Measurements from ENCODE around the gene FAM9C.
"Not testable (repeated sequence)": the region's sequence is repeated elsewhere in the genome, so short reads cannot be mapped to it uniquely, and the experiment has no call there.

Gene FAM9C

DNA sequence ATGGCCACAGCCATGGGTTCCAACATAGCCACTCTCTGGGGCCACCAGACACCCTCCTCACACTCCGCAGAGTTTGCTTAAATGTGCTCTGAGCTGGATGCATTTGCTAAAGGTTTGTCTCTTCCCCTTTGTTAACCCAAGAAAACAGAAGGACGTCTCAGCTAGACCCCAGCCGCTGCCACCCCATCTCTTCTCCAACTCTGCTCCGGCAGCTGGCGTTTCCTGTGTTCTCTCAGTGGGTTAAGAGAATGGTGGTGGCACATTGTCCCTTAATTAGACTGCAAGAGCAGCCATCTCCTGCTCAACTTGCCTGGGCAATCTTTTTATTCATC lies 43.7 kb upstream of the FAM9C start:
- peak in 2 of 3 donors; percentile 66 to 70 for DNase-seq
- CTCF ChIA-PET, result interaction anchor here (1.0 kb wide), 1 partner anchor 12 kb away, joined by 3 read pairs; no protein-coding TSS in a partner anchor

GRCh38 chrX:13087322-13088155 lies 43.1 kb upstream of the FAM9C start:
- no peaks in the 10 kb centered on the region for H3K36me3 ChIP-seq (ENCODE audit: control insufficient read depth in 4 of 4, insufficient read depth in 4 of 4, low read length in 3 of 4)
- peak; percentile 86 to 97 (median 96) for DNase-seq
- peaks cover 0 to under 1% (median 0%) of the 10 kb centered on the region in 5 experiments for H3K9me3 ChIP-seq (ENCODE audit: control extremely low read depth in 1 of 5, control insufficient read depth in 4 of 5, insufficient read depth in 2 of 5, low read depth in 1 of 5, low read length in 4 of 5)
- peak overlapping the region in 2 of 7 experiments; percentile 15 to 37 for H3K4me3 ChIP-seq (ENCODE audit: control insufficient read depth in 1 of 7, extremely low read depth in 1 of 7, insufficient read depth in 4 of 7, low read depth in 2 of 7, low read length in 6 of 7)
- POLR2A ChIA-PET, result interaction anchor here (0.6 to 1.2 kb wide), 8 partner anchors 18 to 141 kb away, joined by 3 to 5 read pairs (median 4); partner anchors contain the start of gene TMSB4X
- peaks cover 0 to 3% (median 0%) of the 10 kb centered on the region in 5 experiments for H3K27me3 ChIP-seq (replicated peaks in 2 of 5; ENCODE audit: control insufficient read depth in 4 of 5, insufficient read depth in 5 of 5, low read length in 4 of 5)
- CTCF ChIA-PET, result interaction anchor here (1.0 to 3.2 kb wide), 5 partner anchors 12 to 141 kb away, joined by 3 to 8 read pairs (median 6); no protein-coding TSS in a partner anchor
- peak overlapping the region; percentile 83 to 88 for H3K27ac ChIP-seq (ENCODE audit: insufficient read depth in 1 of 2, low read depth in 1 of 2, low read length in 2 of 2, poor library complexity in 1 of 2, severe bottlenecking in 2 of 2)
- 74% methylated on average over 5 of the region's 10 CpGs for WGBS (ENCODE audit: insufficient coverage)
- H3K4me1 ChIP-seq (ENCODE audit: control extremely low read depth in 1 of 4, control insufficient read depth in 4 of 4, insufficient read depth in 4 of 4, low read length in 3 of 4), result peaks cover 26 to 77% (median 57%) of the 10 kb centered on the region in 4 experiments

More for the DNA sequence above, 43.7 kb upstream of the FAM9C start:
- Histone ChIP-seq H3K27me3 (replicated peaks in 2 of 5; ENCODE audit: control insufficient read depth in 4 of 5, insufficient read depth in 5 of 5, low read length in 4 of 5) (peaks cover 0 to 3% (median 0%) of the 10 kb centered on the region in 5 experiments), H3K9me3 (ENCODE audit: control extremely low read depth in 1 of 5, control insufficient read depth in 4 of 5, insufficient read depth in 2 of 5, low read depth in 1 of 5, low read length in 4 of 5) (peaks cover 0 to 2% (median 0%) of the 10 kb centered on the region in 5 experiments), H3K4me3 (ENCODE audit: control insufficient read depth in 1 of 7, extremely low read depth in 1 of 7, insufficient read depth in 4 of 7, low read depth in 2 of 7, low read length in 6 of 7) (peak overlapping the region in 1 of 7 experiments; percentile 14), H3K36me3 (ENCODE audit: control insufficient read depth in 4 of 4, insufficient read depth in 4 of 4, low read length in 3 of 4) (no peaks in the 10 kb centered on the region), H3K4me1 (ENCODE audit: control extremely low read depth in 1 of 4, control insufficient read depth in 4 of 4, insufficient read depth in 4 of 4, low read length in 3 of 4) (peaks cover 24 to 74% (median 53%) of the 10 kb centered on the region in 4 experiments), H3K27ac (ENCODE audit: insufficient read depth in 1 of 2, low read depth in 1 of 2, low read length in 2 of 2, poor library complexity in 1 of 2, severe bottlenecking in 2 of 2) (peak overlapping the region; percentile 83 to 88)
- WGBS (ENCODE audit: insufficient coverage), result 67% methylated on average over 3 of the region's 5 CpGs
- POLR2A ChIA-PET, result interaction anchor here (0.8 to 1.1 kb wide), 2 partner anchors 109 to 113 kb away, joined by 3 to 4 read pairs; partner anchors contain the start of gene TMSB4X

- ChIA-PET CTCF (interaction anchor here (1.4 to 3.2 kb wide), 4 partner anchors 33 to 140 kb away, joined by 3 to 8 read pairs (median 6); no protein-coding TSS in a partner anchor), POLR2A (interaction anchor here (0.5 to 1.2 kb wide), 8 partner anchors 17 to 140 kb away, joined by 3 to 5 read pairs (median 4); partner anchors contain the start of gene TMSB4X)
- not testable (repeated sequence) for H3K9me3 ChIP-seq (ENCODE audit: control extremely low read depth in 1 of 5, control insufficient read depth in 4 of 5, insufficient read depth in 2 of 5, low read depth in 1 of 5, low read length in 4 of 5); DNase-seq; H3K36me3 ChIP-seq (ENCODE audit: control insufficient read depth in 4 of 4, insufficient read depth in 4 of 4, low read length in 3 of 4); H3K4me3 ChIP-seq (ENCODE audit: control insufficient read depth in 1 of 7, extremely low read depth in 1 of 7, insufficient read depth in 4 of 7, low read depth in 2 of 7, low read length in 6 of 7); H3K27me3 ChIP-seq (replicated peaks in 2 of 5; ENCODE audit: control insufficient read depth in 4 of 5, insufficient read depth in 5 of 5, low read length in 4 of 5)
- peaks cover 32 to 78% (median 60%) of the 10 kb centered on the region in 4 experiments for H3K4me1 ChIP-seq (ENCODE audit: control extremely low read depth in 1 of 4, control insufficient read depth in 4 of 4, insufficient read depth in 4 of 4, low read length in 3 of 4)
- 83% methylated on average over 1 of the region's 8 CpGs for WGBS (ENCODE audit: insufficient coverage)
- peak overlapping the region; percentile 83 to 88 for H3K27ac ChIP-seq (ENCODE audit: insufficient read depth in 1 of 2, low read depth in 1 of 2, low read length in 2 of 2, poor library complexity in 1 of 2, severe bottlenecking in 2 of 2)
Measured at GRCh38 chrX:13086793-13087321, 42.4 kb upstream of the FAM9C start.

DNA sequence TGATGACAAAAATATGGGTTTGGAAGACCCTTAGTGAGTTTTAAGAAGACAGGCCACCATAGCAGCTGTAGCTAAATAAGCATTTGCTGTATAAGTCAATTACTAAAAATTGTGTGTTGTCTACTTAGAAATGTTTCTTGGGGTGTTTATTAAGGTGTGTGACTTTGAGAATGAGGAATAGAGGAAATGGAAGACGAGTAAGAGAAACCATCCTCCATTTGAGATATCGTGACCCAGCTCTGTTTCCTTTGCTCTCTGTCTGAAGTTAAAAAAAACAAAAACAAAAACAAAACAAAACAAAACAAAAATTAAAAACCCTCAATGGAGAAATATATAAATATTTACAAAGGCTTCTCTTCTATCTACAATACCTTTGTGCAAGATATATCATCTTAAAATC lies 41.7 kb upstream of the FAM9C start:
- H3K27ac ChIP-seq (ENCODE audit: insufficient read depth in 1 of 2, low read depth in 1 of 2, low read length in 2 of 2, poor library complexity in 1 of 2, severe bottlenecking in 2 of 2), result peak overlapping the region in 1 of 2 experiments; percentile 15
- no CpG with 5 or more reads among the region's 2 CpGs for WGBS (ENCODE audit: insufficient coverage)
- peaks cover 35 to 77% (median 59%) of the 10 kb centered on the region in 4 experiments for H3K4me1 ChIP-seq (ENCODE audit: control extremely low read depth in 1 of 4, control insufficient read depth in 4 of 4, insufficient read depth in 4 of 4, low read length in 3 of 4)
- H3K36me3 ChIP-seq (ENCODE audit: control insufficient read depth in 4 of 4, insufficient read depth in 4 of 4, low read length in 3 of 4), result no peaks in the 10 kb centered on the region
- peaks cover 0 to 3% (median 0%) of the 10 kb centered on the region in 5 experiments for H3K27me3 ChIP-seq (replicated peaks in 2 of 5; ENCODE audit: control insufficient read depth in 4 of 5, insufficient read depth in 5 of 5, low read length in 4 of 5)
- CTCF ChIA-PET, result interaction anchor here (1.4 to 3.2 kb wide), 4 partner anchors 34 to 139 kb away, joined by 3 to 8 read pairs (median 6); no protein-coding TSS in a partner anchor
- peak overlapping the region in 2 of 7 experiments; percentile 27 to 50 for H3K4me3 ChIP-seq (ENCODE audit: control insufficient read depth in 1 of 7, extremely low read depth in 1 of 7, insufficient read depth in 4 of 7, low read depth in 2 of 7, low read length in 6 of 7)
- H3K9me3 ChIP-seq (ENCODE audit: control extremely low read depth in 1 of 5, control insufficient read depth in 4 of 5, insufficient read depth in 2 of 5, low read depth in 1 of 5, low read length in 4 of 5), result no peaks in the 10 kb centered on the region
- POLR2A ChIA-PET, result interaction anchor here (2.3 kb wide), 1 partner anchor 111 kb away, joined by 8 read pairs; the partner anchor contains the start of gene TMSB4X
- no peak for DNase-seq

- DNase-seq, result peak in 2 of 3 donors; percentile 64 to 75
- Histone ChIP-seq H3K27me3 (replicated peaks in 2 of 5; ENCODE audit: control insufficient read depth in 4 of 5, insufficient read depth in 5 of 5, low read length in 4 of 5) (peaks cover 0 to 3% (median 0%) of the 10 kb centered on the region in 5 experiments), H3K36me3 (ENCODE audit: control insufficient read depth in 4 of 4, insufficient read depth in 4 of 4, low read length in 3 of 4) (no peaks in the 10 kb centered on the region), H3K27ac (ENCODE audit: insufficient read depth in 1 of 2, low read depth in 1 of 2, low read length in 2 of 2, poor library complexity in 1 of 2, severe bottlenecking in 2 of 2) (peak overlapping the region in 1 of 2 experiments; percentile 15), H3K9me3 (ENCODE audit: control extremely low read depth in 1 of 5, control insufficient read depth in 4 of 5, insufficient read depth in 2 of 5, low read depth in 1 of 5, low read length in 4 of 5) (no peaks in the 10 kb centered on the region), H3K4me1 (ENCODE audit: control extremely low read depth in 1 of 4, control insufficient read depth in 4 of 4, insufficient read depth in 4 of 4, low read length in 3 of 4) (peaks cover 38 to 75% (median 58%) of the 10 kb centered on the region in 4 experiments), H3K4me3 (ENCODE audit: control insufficient read depth in 1 of 7, extremely low read depth in 1 of 7, insufficient read depth in 4 of 7, low read depth in 2 of 7, low read length in 6 of 7) (peak overlapping the region in 3 of 7 experiments; percentile 16 to 50 (median 27))
- ChIA-PET CTCF (interaction anchor here (2.6 to 3.2 kb wide), 2 partner anchors 136 to 139 kb away, joined by 7 to 8 read pairs; no protein-coding TSS in a partner anchor), POLR2A (interaction anchor here (2.3 kb wide), 1 partner anchor 110 kb away, joined by 8 read pairs; the partner anchor contains the start of gene TMSB4X)
- WGBS (ENCODE audit: insufficient coverage), result 59% methylated on average over 5 of the region's 5 CpGs
Measured at GRCh38 chrX:13085526-13085925, 41.1 kb upstream of the FAM9C start.

GRCh38 chrX:13084611-13085010 lies 40.2 kb upstream of the FAM9C start:
- CTCF ChIA-PET, result interaction anchor here (1.2 to 3.2 kb wide), 2 partner anchors 9 to 138 kb away, joined by 3 to 7 read pairs; no protein-coding TSS in a partner anchor
- peaks cover 0 to 3% (median 0%) of the 10 kb centered on the region in 5 experiments for H3K27me3 ChIP-seq (replicated peaks in 2 of 5; ENCODE audit: control insufficient read depth in 4 of 5, insufficient read depth in 5 of 5, low read length in 4 of 5)
- H3K9me3 ChIP-seq (ENCODE audit: control extremely low read depth in 1 of 5, control insufficient read depth in 4 of 5, insufficient read depth in 2 of 5, low read depth in 1 of 5, low read length in 4 of 5), result no peaks in the 10 kb centered on the region
- no CpG with 5 or more reads among the region's 1 CpG for WGBS (ENCODE audit: insufficient coverage)
- no peak overlapping the region for H3K27ac ChIP-seq (ENCODE audit: insufficient read depth in 1 of 2, low read depth in 1 of 2, low read length in 2 of 2, poor library complexity in 1 of 2, severe bottlenecking in 2 of 2)
- POLR2A ChIA-PET, result interaction anchor here (2.3 kb wide), 1 partner anchor 109 kb away, joined by 8 read pairs; the partner anchor contains the start of gene TMSB4X
- no peaks in the 10 kb centered on the region for H3K36me3 ChIP-seq (ENCODE audit: control insufficient read depth in 4 of 4, insufficient read depth in 4 of 4, low read length in 3 of 4)
- H3K4me3 ChIP-seq (ENCODE audit: control insufficient read depth in 1 of 7, extremely low read depth in 1 of 7, insufficient read depth in 4 of 7, low read depth in 2 of 7, low read length in 6 of 7), result no peak overlapping the region
- H3K4me1 ChIP-seq (ENCODE audit: control extremely low read depth in 1 of 4, control insufficient read depth in 4 of 4, insufficient read depth in 4 of 4, low read length in 3 of 4), result peaks cover 32 to 75% (median 54%) of the 10 kb centered on the region in 4 experiments
- no peak for DNase-seq
